HG02970 (cell line): ENCODE results near the gene WNK2.

Experiments
- ATAC-seq: cut with Tn5 transposase; IDR thresholded peaks from one replicate; pipeline ENCODE4 v1.9.1; 2021; ENCODE audit warnings: mild to moderate bottlenecking, moderate library complexity, moderate number of reproducible peaks; ENCODE audit not compliant: unreplicated experiment, low FRiP score

Gene WNK2

GRCh38 chr9:93212409-93212808 lies 28.5 kb downstream of the WNK2 start:
- no peak for ATAC-seq

- ATAC-seq: no peak
Measured at GRCh38 chr9:93216073-93216365, 32.1 kb downstream of the WNK2 start.

DNA sequence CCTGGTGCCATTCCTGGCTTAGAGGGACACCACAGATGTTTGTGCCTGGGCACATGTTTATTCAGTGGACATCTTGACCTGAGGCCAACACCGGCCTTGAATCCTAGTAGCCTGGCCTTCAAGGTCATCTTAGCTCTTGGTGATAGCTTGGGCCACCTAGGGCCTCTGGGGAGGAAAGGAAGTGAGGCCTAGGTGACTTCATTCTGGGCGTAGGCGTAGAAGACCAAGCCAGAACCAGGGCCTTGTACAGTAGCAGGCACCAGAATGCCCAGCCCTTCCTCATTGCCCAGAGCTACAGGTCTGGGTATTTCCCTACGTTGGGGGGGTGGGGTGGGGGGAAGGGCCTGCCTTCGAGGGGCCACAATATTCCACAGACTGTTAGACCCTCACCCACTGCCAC lies 33.8 kb downstream of the WNK2 start:
- no peak for ATAC-seq

GRCh38 chr9:93218161-93218560 lies 34.2 kb downstream of the WNK2 start:
- no peak for ATAC-seq

GRCh38 chr9:93218671-93219420 lies 34.9 kb downstream of the WNK2 start:
- no peak for ATAC-seq

GRCh38 chr9:93219692-93220091 lies 35.8 kb downstream of the WNK2 start:
- no peak for ATAC-seq

DNA sequence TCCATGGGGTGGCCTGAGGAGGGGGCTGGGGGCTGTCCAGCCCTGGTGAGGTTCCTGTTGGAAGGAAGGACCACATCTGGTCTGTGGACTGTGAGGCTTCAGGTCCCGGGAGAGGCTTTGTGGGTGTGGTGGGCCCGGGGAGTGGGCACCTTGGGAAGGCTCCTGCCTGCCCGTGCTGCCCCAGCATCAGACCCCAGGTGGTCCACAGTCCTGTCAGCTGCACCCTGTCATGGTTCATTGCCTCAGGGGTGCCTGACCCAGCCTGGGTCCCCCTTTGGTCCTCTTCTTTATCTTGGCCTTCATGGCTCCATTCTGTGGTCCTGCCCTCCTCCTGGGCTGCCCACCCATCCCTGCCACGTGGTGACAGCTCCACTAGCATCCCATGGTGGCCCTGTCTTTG lies 36.7 kb downstream of the WNK2 start:
- ATAC-seq: no peak

DNA sequence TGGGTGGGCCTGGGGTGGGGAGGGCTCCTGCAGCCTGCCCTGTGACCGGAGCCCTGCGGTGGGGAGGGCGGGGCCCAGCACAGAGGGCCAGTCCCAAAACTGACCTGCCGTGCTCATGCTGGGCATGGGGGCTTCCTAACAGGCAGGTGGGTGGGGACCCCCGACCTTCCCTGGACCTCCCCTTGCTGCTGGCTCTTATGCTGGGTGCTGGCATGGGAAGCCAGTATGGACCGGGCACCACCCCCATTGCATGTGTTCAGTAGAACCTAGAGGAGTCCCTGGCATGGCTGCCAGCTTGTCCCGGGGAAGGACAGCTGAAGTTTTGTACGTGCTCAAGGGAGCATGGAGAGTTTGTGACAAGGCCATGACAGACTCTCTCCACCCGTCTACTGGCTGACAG lies 37.1 kb downstream of the WNK2 start:
- no peak for ATAC-seq

DNA sequence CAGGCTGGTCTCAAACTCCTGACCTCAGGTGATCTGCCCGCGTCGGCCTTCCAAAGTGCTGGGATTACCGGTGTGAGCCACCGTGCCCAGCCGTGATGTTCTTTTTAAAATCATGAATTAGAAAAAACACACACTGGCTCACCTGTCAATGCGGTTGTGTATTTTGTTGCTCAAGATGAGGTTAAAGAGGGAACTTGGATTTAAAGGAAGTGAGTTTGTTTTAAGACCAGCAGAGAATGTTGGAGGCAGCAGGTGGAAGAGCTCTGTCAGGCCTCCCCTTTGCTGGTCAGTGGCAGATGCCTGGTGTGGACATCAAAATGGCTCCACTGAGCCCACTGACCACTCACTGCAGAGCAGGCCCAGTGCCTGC lies 38.9 kb downstream of the WNK2 start:
- no peak for ATAC-seq

DNA sequence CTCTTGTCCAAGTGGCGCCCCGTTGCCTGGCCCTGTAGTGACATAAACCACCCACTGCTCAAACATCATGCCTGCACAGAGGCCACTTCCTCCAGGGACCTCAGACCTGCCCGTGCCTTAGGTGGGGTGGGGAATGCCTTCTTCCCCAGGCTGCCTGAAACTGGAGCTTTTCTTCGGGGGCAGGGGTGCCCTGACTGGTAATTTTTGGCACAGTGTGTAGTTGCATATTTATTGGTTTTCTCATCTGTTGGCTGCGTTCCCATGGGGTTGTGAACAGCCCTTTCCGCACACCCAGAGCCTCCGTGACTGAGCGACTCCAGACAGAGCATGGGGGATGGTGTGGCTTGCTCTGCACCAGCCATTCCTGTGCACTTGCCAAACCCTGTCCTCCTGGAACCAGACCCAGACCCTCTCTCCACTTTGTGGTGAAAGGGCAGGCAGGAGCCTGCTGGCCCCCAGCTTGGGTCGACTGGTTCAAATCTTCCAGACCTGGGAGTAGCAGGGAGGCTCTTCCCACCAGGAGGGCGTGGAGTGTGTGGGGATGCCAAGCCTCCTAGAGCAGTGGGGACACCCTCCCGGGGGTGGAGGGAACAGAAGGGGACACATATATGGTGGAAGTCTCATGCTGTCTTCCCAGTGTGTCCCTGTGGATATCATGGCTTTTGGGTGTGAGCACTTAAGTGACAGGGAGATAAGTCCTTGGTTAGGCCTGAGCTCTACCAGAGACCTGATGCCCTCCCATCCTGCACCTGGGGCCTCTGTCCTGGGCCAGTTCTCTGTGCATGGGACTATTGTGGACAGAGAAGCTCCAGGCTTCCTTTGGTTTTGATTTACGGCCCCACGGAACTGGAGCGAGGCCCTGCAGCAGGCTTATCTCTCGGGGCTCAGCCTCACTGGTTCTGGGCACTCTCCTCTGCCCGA lies 39.6 kb downstream of the WNK2 start:
- no peak for ATAC-seq

- ATAC-seq: no peak
Measured at GRCh38 chr9:93224591-93224990, 40.7 kb downstream of the WNK2 start.

DNA sequence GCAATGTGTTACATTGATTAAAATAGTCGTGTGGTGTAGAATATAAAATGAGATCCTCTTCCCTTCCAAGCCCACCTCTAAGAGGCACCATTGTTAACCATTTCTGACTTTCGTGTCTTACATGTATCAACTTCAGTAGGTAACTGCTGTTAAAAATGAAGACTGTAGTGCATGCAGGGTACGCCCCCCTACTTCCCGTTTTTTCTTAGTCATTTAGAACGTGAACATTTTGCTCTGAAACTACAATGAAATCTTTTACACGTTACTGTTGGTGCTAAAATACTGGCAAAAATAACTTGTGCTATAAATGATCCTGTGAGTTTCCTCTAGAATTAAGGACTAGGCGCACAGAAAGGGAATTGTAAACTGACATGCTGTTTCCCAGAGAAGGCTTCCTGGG lies 41.5 kb downstream of the WNK2 start:
- no peak for ATAC-seq

- ATAC-seq: no peak
Measured at GRCh38 chr9:93225892-93226291, 42.0 kb downstream of the WNK2 start.

DNA sequence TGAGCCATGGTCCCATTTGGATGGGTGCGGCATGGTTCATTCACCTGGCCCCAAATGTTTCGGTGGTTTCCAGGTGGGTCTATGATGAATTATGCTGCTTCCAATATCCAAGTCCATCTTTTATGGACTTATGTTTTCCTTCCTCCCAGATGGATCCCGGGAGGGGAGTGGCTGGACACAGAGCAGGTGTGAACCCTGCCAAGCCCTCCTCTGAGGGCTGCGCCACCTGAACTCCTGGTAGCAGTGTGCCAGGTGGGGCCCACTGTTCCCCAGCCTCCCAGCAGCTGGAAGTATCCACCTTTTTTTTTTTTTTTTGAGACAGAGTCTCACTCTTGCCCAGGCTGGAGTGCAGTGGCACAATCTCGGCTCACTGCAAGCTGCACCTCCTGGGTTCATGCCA lies 42.9 kb downstream of the WNK2 start:
- ATAC-seq: no peak

- ATAC-seq: no peak
Measured at GRCh38 chr9:93228030-93228429, 44.1 kb downstream of the WNK2 start.

- no peak for ATAC-seq
Measured at GRCh38 chr9:93228453-93228852, 44.5 kb downstream of the WNK2 start.

- no peak for ATAC-seq
Measured at GRCh38 chr9:93229636-93230035, 45.7 kb downstream of the WNK2 start.

DNA sequence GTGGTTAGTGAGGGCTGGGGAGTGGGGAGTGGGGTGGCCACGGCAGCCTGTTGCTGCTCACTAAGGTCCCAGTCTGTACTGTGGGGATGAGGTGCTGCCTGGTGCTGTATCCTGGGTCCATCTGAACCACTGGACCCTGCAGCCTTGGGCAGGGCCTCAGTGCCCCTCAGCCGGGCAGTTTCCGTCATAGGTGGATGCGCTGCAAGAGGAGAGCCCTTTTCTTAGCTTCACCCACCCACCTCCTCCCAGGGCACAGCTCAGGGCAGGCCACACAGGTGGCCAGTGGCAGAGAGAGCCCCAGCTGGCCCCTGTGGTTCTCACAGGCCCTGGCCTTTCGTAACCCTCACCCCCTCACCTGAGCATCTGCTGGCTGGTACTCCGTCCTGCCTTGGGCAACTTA lies 46.2 kb downstream of the WNK2 start:
- ATAC-seq: no peak

- ATAC-seq: no peak
Measured at GRCh38 chr9:93230601-93231000, 46.7 kb downstream of the WNK2 start.

DNA sequence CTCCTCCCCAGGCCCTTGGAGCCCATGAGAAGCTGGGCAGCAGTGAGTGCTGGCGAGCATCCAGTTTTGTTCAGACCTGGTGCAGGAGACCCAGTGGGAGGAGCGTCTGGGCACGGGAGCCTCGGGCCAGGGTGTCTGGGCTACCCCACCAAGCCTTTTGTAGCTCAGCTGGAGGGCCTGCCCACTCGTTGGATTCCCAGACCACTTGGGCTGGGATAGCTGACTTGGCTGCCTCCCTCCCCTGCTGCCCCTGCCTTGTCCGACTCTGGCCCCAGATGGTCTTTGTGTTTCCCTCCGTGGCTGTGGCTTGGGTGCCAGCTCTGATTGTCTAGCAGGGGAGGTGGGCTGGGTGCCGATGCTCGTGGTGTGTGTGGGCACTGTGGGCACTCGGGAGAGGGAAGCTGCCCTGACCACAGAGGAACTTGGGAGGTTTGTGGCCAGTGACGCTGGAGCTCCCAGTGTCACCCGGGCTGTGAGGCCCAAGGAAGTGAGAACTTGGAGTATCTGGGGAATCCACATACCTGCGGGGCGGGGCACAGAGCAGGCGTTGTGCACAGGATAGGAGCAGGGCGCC lies 47.3 kb downstream of the WNK2 start:
- no peak for ATAC-seq

GRCh38 chr9:93231716-93232115 lies 47.8 kb downstream of the WNK2 start:
- ATAC-seq: no peak
